HepG2 (cell line): ENCODE measurements around the gene ZNF865. TPM values are rescaled to one million over a fixed set of nuclear protein-coding genes. Genes with fewer than 3 reads are reported as not detected.

Source experiments
- ADNP ChIP-seq: sonication (generic); formaldehyde crosslinking; IDR thresholded peaks from 2 replicates; pipeline ENCODE4 v1.4.0; 2020; ENCODE audit warnings: missing genetic modification reagents
- ARID4A ChIP-seq: sonication (generic); formaldehyde crosslinking; IDR thresholded peaks from 2 replicates; pipeline ENCODE4 v1.5.0; 2020; ENCODE audit warnings: mild to moderate bottlenecking, missing genetic modification reagents, borderline replicate concordance
- ATF1 ChIP-seq: IDR thresholded peaks from 2 replicates; pipeline ENCODE4 v1.6.1; 2016; ENCODE audit warnings: mild to moderate bottlenecking, control low read depth
- BCL6 ChIP-seq: IDR thresholded peaks from 2 replicates; pipeline ENCODE4 v1.6.1; 2016; ENCODE audit warnings: missing genetic modification reagents, missing compliant biosample characterization
- BHLHE40 ChIP-seq: IDR thresholded peaks from 2 replicates; pipeline ENCODE4 v1.6.1; 2011; ENCODE audit warnings: low read length, improper control_type of control experiment
- CENPBD1 ChIP-seq: sonication (generic); formaldehyde crosslinking; IDR thresholded peaks from 2 replicates; pipeline ENCODE4 v1.8.0; 2022; ENCODE audit warnings: missing genetic modification reagents, low read depth, mild to moderate bottlenecking, borderline replicate concordance
- GRHL1 ChIP-seq: sonication (generic); formaldehyde crosslinking; conservative IDR thresholded peaks from 2 replicates; pipeline ENCODE4 v1.8.0; 2022; ENCODE audit warnings: missing genetic modification reagents
- HMG20B ChIP-seq: conservative IDR thresholded peaks from 2 replicates; pipeline ENCODE4 v1.6.1; 2016; ENCODE audit warnings: missing genetic modification reagents, missing compliant biosample characterization
- HNRNPH1 ChIP-seq: fragments of 200-400 bp; formaldehyde crosslinking; optimal IDR thresholded peaks from 2 replicates; pipeline ENCODE3; 2017; ENCODE audit warnings: mild to moderate bottlenecking, low read depth, low read length
- KAT8 ChIP-seq: IDR thresholded peaks from 2 replicates; pipeline ENCODE4 v1.6.1; 2016; ENCODE audit warnings: missing genetic modification reagents, missing compliant biosample characterization
- NFE2L2 ChIP-seq: fragments of 150-350 bp; IDR thresholded peaks from 2 replicates; pipeline ENCODE4 v1.6.1; 2014; ENCODE audit warnings: low read length
- PCBP2 ChIP-seq: fragments of 200-400 bp; formaldehyde crosslinking; optimal IDR thresholded peaks from 2 replicates; pipeline ENCODE3; 2018; ENCODE audit warnings: low read length, low read depth; ENCODE audit not compliant: poor library complexity, severe bottlenecking
- SETDB1 ChIP-seq: sonication (generic); formaldehyde crosslinking; IDR thresholded peaks from 2 replicates; pipeline ENCODE4 v1.5.1; 2020; ENCODE audit warnings: missing genetic modification reagents, mild to moderate bottlenecking, borderline replicate concordance
- SMYD3 ChIP-seq: sonication (generic); formaldehyde crosslinking; IDR thresholded peaks from 2 replicates; pipeline ENCODE4 v1.8.1; 2023; ENCODE audit warnings: mild to moderate bottlenecking, missing genetic modification reagents
- XBP1 ChIP-seq: sonication (generic); formaldehyde crosslinking; IDR thresholded peaks from 2 replicates; pipeline ENCODE4 v1.5.0; 2020; ENCODE audit warnings: missing genetic modification reagents
- ZBTB1 ChIP-seq: sonication (generic); formaldehyde crosslinking; IDR thresholded peaks from 2 replicates; pipeline ENCODE4 v1.4.0; 2020; ENCODE audit warnings: missing genetic modification reagents, borderline replicate concordance
- ZC3H13 ChIP-seq: sonication (generic); formaldehyde crosslinking; IDR thresholded peaks from 2 replicates; pipeline ENCODE4 v1.8.1; 2023; ENCODE audit warnings: mild to moderate bottlenecking, missing genetic modification reagents, moderate library complexity
- ZFP41 ChIP-seq: sonication (generic); formaldehyde crosslinking; IDR thresholded peaks from 2 replicates; pipeline ENCODE4 v1.4.0; 2020; ENCODE audit warnings: mild to moderate bottlenecking, missing genetic modification reagents, borderline replicate concordance
- ZNF234 ChIP-seq: sonication (generic); formaldehyde crosslinking; conservative IDR thresholded peaks from 2 replicates; pipeline ENCODE4 v1.5.1; 2020; ENCODE audit warnings: mild to moderate bottlenecking, missing genetic modification reagents
- ZNF501 ChIP-seq: sonication (generic); formaldehyde crosslinking; IDR thresholded peaks from 2 replicates; pipeline ENCODE4 v1.5.1; 2020; ENCODE audit warnings: mild to moderate bottlenecking, moderate library complexity, missing genetic modification reagents
- ZNF782 ChIP-seq: sonication (generic); formaldehyde crosslinking; IDR thresholded peaks from 2 replicates; pipeline ENCODE4 v1.4.0; 2020; ENCODE audit warnings: missing genetic modification reagents, mild to moderate bottlenecking, borderline replicate concordance
- ZUFSP ChIP-seq: sonication (generic); formaldehyde crosslinking; IDR thresholded peaks from 2 replicates; pipeline ENCODE4 v1.9.0; 2021; ENCODE audit warnings: missing genetic modification reagents, mild to moderate bottlenecking, borderline replicate concordance
- polyA plus RNA-seq, 8 experiments: library from polyadenylated mRNA; depleted of rRNA in 3 of 8; stranded (reverse) in 7 of 8; unstranded in 1 of 8; fragments of >200 nt; fragmentation: Illumina TruSeq in 4 of 8; extraction: Trizol in 4 of 8; gene quantifications; 2 replicates each; pipeline versions ENCODE4 v1.2.1 to v1.2.3, GENCODE V29; 2011 to 2016; ENCODE audit warnings: low read depth in 4 of 8, missing spikeins in 1 of 8, mixed read lengths in 1 of 8; ENCODE audit not compliant: insufficient read depth in 1 of 8
- total RNA-seq, 5 experiments: library from RNA; depleted of rRNA; stranded (reverse); fragments of >200 nt; fragmentation: Illumina TruSeq; extraction: Trizol; gene quantifications; 2 replicates each; pipeline ENCODE4 v1.2.3, GENCODE V29; 2016; ENCODE audit warnings: low read depth in 1 of 5

ZNF865 gene
- total and polyA plus RNA-seq, 2 of the 13 experiments (the other 11 are each of a cell fraction or from before 2014, with no cell fraction given), result 0.93 to 1.0 TPM

- TF ChIP-seq XBP1 (CRISPR knock-in tag) (no peak), HMG20B (CRISPR knock-in tag) (no peak), ADNP (CRISPR knock-in tag) (peak; percentile 45; the same call in 1 of the 2 replicates), ZBTB1 (CRISPR knock-in tag) (no peak), ATF1 (CRISPR knock-in tag) (no peak), GRHL1 (no peak), ZFP41 (no peak), ZNF782 (CRISPR knock-in tag) (no peak; the same call in 1 of the 2 replicates), ZUFSP (CRISPR knock-in tag) (no peak), BCL6 (CRISPR knock-in tag) (0 out of 2 replicates have a peak, but pooled peaks have one; percentile 9), CENPBD1 (CRISPR knock-in tag) (no peak), ZNF234 (CRISPR knock-in tag) (no peak), SMYD3 (CRISPR knock-in tag) (no peak), HNRNPH1 (no peak), ARID4A (CRISPR knock-in tag) (peak; percentile 94), NFE2L2 (no peak), BHLHE40 (no peak), SETDB1 (CRISPR knock-in tag) (no peak), ZNF501 (peak; percentile 93), ZC3H13 (peak; percentile 90; the same call in 1 of the 2 replicates), PCBP2 (no peak), KAT8 (peak; percentile 94)
These were observed 48.3 kb downstream of the ZNF865 start (continued) for GRCh38 chr19:55653651-55654322.
